HepG2 (cell line): ENCODE results near the gene CNTN4. TPM values are rescaled to one million over a fixed set of nuclear protein-coding genes. Genes with fewer than 3 reads are reported as not detected.

Experiments
- ATAC-seq: fragments of 200-7000 bp; cut with Tn5 transposase; 3 replicates; pipeline ENCODE4 v1.9.1; 2020; ENCODE audit warnings: mild to moderate bottlenecking, moderate library complexity
- BruUV-seq: library from RNA; stranded (reverse); fragments of 400-500 nt; replicated peaks from 2 replicates; lab custom pipeline; 2021; lab: Mats Ljungman, UMichigan
- CTCF ChIA-PET: fragments of 300-600 bp; formaldehyde crosslinking; extraction: SDS; loops from one replicate; lab custom pipeline; 2021; ENCODE audit warnings: low total read pairs, inconsistent platforms, low intra/inter-chr PET ratio; lab: Yijun Ruan, JAX
- POLR2A ChIA-PET: fragments of 350-600 bp; sonication (Branson Sonifier 250); formaldehyde crosslinking; loops from one replicate; lab custom pipeline; 2020; ENCODE audit warnings: antibody characterized with exemption, inconsistent platforms; lab: Yijun Ruan, JAX
- DNase-seq: peaks from one replicate; pipeline ENCODE4 v3.0.0-alpha.2; 2015; ENCODE audit warnings: low spot score
- FAIRE-seq: peaks from 3 replicates; lab custom pipeline; 2011; peaks lifted over from hg19 to GRCh38; lab: Jason Lieb, UNC
- H2AFZ ChIP-seq: one replicate; pipeline ENCODE4 v1.6.1; 2011; ENCODE audit warnings: low read length, inconsistent platforms
- H3K27ac ChIP-seq: fragments of 300-600 bp; 3 replicates; pipeline ENCODE4 v1.8.0; 2011; ENCODE audit warnings: mixed run types, mild to moderate bottlenecking, mixed read lengths, low read length, inconsistent platforms; ENCODE audit not compliant: insufficient read depth; ENCODE audit errors: extremely low read length
- H3K27me3 ChIP-seq, 2 experiments: fragments of 200-600 bp in 1 of 2; 2 replicates in 1 of 2; 3 replicates in 1 of 2; pipeline versions ENCODE4 v1.6.0 to v1.8.0; 2011; ENCODE audit warnings: low read length in 2 of 2, mild to moderate bottlenecking in 2 of 2, moderate library complexity in 2 of 2, inconsistent platforms in 1 of 2; ENCODE audit not compliant: insufficient read depth in 2 of 2, control insufficient read depth in 1 of 2
- H3K36me3 ChIP-seq, 2 experiments: fragments of 200-600 bp in 1 of 2; replicated peaks in 1 of 2; 2 replicates in 1 of 2; 3 replicates in 1 of 2; pipeline versions ENCODE4 v1.5.1 to v1.8.0; 2011; ENCODE audit warnings: low read length in 2 of 2, inconsistent platforms in 1 of 2; ENCODE audit not compliant: insufficient read depth in 2 of 2, control insufficient read depth in 1 of 2
- H3K4me1 ChIP-seq: 2 replicates; pipeline ENCODE4 v1.5.1; 2012; ENCODE audit warnings: low read length, inconsistent platforms; ENCODE audit not compliant: insufficient read depth
- H3K4me2 ChIP-seq: 2 replicates; pipeline ENCODE4 v1.6.0; 2011; ENCODE audit warnings: low read depth, low read length, inconsistent platforms
- H3K4me3 ChIP-seq, 3 experiments: fragments of 200-600 bp in 1 of 3; sonication (generic), shearing (Covaris generic) in 1 of 3; replicated peaks in 1 of 3; 2 replicates each; pipeline ENCODE4 v1.5.1; 2011 to 2016; ENCODE audit warnings: low read length in 3 of 3, inconsistent platforms in 2 of 3, low read depth in 2 of 3, mild to moderate bottlenecking in 2 of 3, control low read depth in 1 of 3, mixed read lengths in 1 of 3; ENCODE audit not compliant: insufficient read depth in 1 of 3
- H3K79me2 ChIP-seq: one replicate; pipeline ENCODE4 v1.6.1; 2011; ENCODE audit warnings: low read length, inconsistent platforms; ENCODE audit not compliant: insufficient read depth
- H3K9ac ChIP-seq: 2 replicates; pipeline ENCODE4 v1.6.0; 2011; ENCODE audit warnings: mild to moderate bottlenecking, low read depth, low read length, inconsistent platforms; ENCODE audit not compliant: insufficient read depth
- H3K9me3 ChIP-seq: 2 replicates; pipeline ENCODE4 v1.5.1; 2012; ENCODE audit warnings: mild to moderate bottlenecking, low read length
- H4K20me1 ChIP-seq: 2 replicates; pipeline ENCODE4 v1.6.0; 2011; ENCODE audit warnings: inconsistent platforms, mild to moderate bottlenecking, low read length, moderate library complexity; ENCODE audit not compliant: insufficient read depth
- ATRX ChIP-seq: sonication (generic); formaldehyde crosslinking; IDR thresholded peaks from 2 replicates; pipeline ENCODE4 v1.4.0; 2020; ENCODE audit warnings: missing genetic modification reagents, borderline replicate concordance
- MAX ChIP-seq: IDR thresholded peaks from 2 replicates; pipeline ENCODE4 v1.6.1; 2012; ENCODE audit warnings: inconsistent platforms
- PATZ1 ChIP-seq: sonication (generic); formaldehyde crosslinking; IDR thresholded peaks from 2 replicates; pipeline ENCODE4 v1.4.0; 2020; ENCODE audit warnings: missing genetic modification reagents
- SAFB2 ChIP-seq: sonication (generic); formaldehyde crosslinking; IDR thresholded peaks from 2 replicates; pipeline ENCODE4 v1.5.1; 2020; ENCODE audit warnings: missing genetic modification reagents, low read depth, mild to moderate bottlenecking, borderline replicate concordance
- SP140L ChIP-seq: sonication (generic); formaldehyde crosslinking; IDR thresholded peaks from 2 replicates; pipeline ENCODE4 v1.4.0; 2020; ENCODE audit warnings: missing genetic modification reagents, borderline replicate concordance
- SRSF9 ChIP-seq: fragments of 200-400 bp; formaldehyde crosslinking; IDR thresholded peaks from 2 replicates; pipeline ENCODE4 v1.6.1; 2018; ENCODE audit warnings: borderline replicate concordance, mild to moderate bottlenecking, low read depth, low read length; ENCODE audit not compliant: insufficient read depth, poor library complexity, severe bottlenecking
- WIZ ChIP-seq: sonication (generic); formaldehyde crosslinking; IDR thresholded peaks from 2 replicates; pipeline ENCODE4 v1.5.1; 2020; ENCODE audit warnings: mild to moderate bottlenecking, missing genetic modification reagents
- ZBTB25 ChIP-seq: IDR thresholded peaks from 2 replicates; pipeline ENCODE4 v1.6.1; 2018; ENCODE audit warnings: missing genetic modification reagents
- ZNF24 ChIP-seq: fragments of 450-650 bp; IDR thresholded peaks from 2 replicates; pipeline ENCODE4 v1.6.1; 2017; ENCODE audit warnings: antibody characterized with exemption, mild to moderate bottlenecking
- ZNF3 ChIP-seq: IDR thresholded peaks from 2 replicates; pipeline ENCODE4 v1.7.0; 2017; ENCODE audit warnings: inconsistent platforms
- ZNF512 ChIP-seq: sonication (generic); formaldehyde crosslinking; IDR thresholded peaks from 2 replicates; pipeline ENCODE4 v1.4.0; 2020; ENCODE audit warnings: mild to moderate bottlenecking, missing genetic modification reagents
- ZNF577 ChIP-seq: sonication (generic); formaldehyde crosslinking; IDR thresholded peaks from 2 replicates; pipeline ENCODE4 v1.4.0; 2020; ENCODE audit warnings: mild to moderate bottlenecking, low read depth, missing genetic modification reagents, borderline replicate concordance
- WGBS: methylation state at CpG from one replicate; pipeline ENCODE4 v1.1.6; 2017; ENCODE audit warnings: low lambda C conversion rate; 5-methylcytosine and 5-hydroxymethylcytosine counted together
- in situ Hi-C: cut with HindIII; loops from 2 replicates; pipeline ENCODE4 v1.10.0; 2017; ENCODE audit warnings: low pct_unique_long_range_greater_than_20kb; ENCODE audit not compliant: extremely low pct_ligation_motif_present
- intact Hi-C: fragments of 100-400 bp; cut with micrococcal nuclease; formaldehyde crosslinking; loops from one replicate; pipeline ENCODE4 v1.10.0; 2022; ENCODE audit not compliant: unreplicated experiment
- polyA plus RNA-seq, 8 experiments: library from polyadenylated mRNA; depleted of rRNA in 3 of 8; stranded (reverse) in 7 of 8; unstranded in 1 of 8; fragments of >200 nt; fragmentation: Illumina TruSeq in 4 of 8; extraction: Trizol in 4 of 8; gene quantifications; 2 replicates each; pipeline versions ENCODE4 v1.2.1 to v1.2.3, GENCODE V29; 2011 to 2016; ENCODE audit warnings: low read depth in 4 of 8, missing spikeins in 1 of 8, mixed read lengths in 1 of 8; ENCODE audit not compliant: insufficient read depth in 1 of 8
- total RNA-seq, 5 experiments: library from RNA; depleted of rRNA; stranded (reverse); fragments of >200 nt; fragmentation: Illumina TruSeq; extraction: Trizol; gene quantifications; 2 replicates each; pipeline ENCODE4 v1.2.3, GENCODE V29; 2016; ENCODE audit warnings: low read depth in 1 of 5

CNTN4 gene
- total and polyA plus RNA-seq, 2 of the 13 experiments (the other 11 are each of a cell fraction or from before 2014, with no cell fraction given) = 0.01 to 0.13 TPM

GRCh38 chr3:2727610-2728318, 629.1 kb downstream of the CNTN4 start:
- no peak for DNase-seq
- H2AFZ ChIP-seq = no peak overlapping the region
- no peaks in the 10 kb centered on the region for H4K20me1 ChIP-seq
- no peaks in the 10 kb centered on the region for H3K79me2 ChIP-seq
- TF ChIP-seq ZNF24 (no peak), ZBTB25 (no peak), SAFB2 (CRISPR knock-in tag) (no peak), PATZ1 (CRISPR knock-in tag) (no peak), ZNF512 (CRISPR knock-in tag) (no peak), SP140L (CRISPR knock-in tag) (no peak), WIZ (no peak), ZNF577 (no peak), MAX (no peak), ATRX (CRISPR knock-in tag) (no peak), ZNF3 (no peak), SRSF9 (no peak)
- 4% methylated on average over 8 of the region's 8 CpGs for WGBS
- no peak for FAIRE-seq
- no peak overlapping the region for H3K4me3 ChIP-seq
- no TSS peak for BruUV-seq
- intact Hi-C loops (no loop called here), in situ Hi-C loops (no loop called here)
- no peaks in the 10 kb centered on the region for H3K36me3 ChIP-seq
- CTCF ChIA-PET = no interaction called here
- no peak overlapping the region for H3K9ac ChIP-seq
- no peak overlapping the region for H3K27ac ChIP-seq
- POLR2A ChIA-PET = no interaction called here
- no peaks in the 10 kb centered on the region for H3K9me3 ChIP-seq
- no peaks in the 10 kb centered on the region for H3K27me3 ChIP-seq
- ATAC-seq = no peak
- no peaks in the 10 kb centered on the region for H3K4me1 ChIP-seq
- no peak overlapping the region for H3K4me2 ChIP-seq
